GM20000 (cell line): Measurements from ENCODE around the gene KIRREL3.

Experiments
- DNase-seq: peaks from one replicate; pipeline ENCODE4 v3.0.0; 2012; ENCODE audit warnings: low spot score
- CTCF ChIP-seq: IDR thresholded peaks from 2 replicates; pipeline ENCODE4 v1.5.1; 2012; ENCODE audit warnings: mild to moderate bottlenecking, control low read depth; ENCODE audit errors: extremely low read depth, missing control alignments

The KIRREL3 gene

GRCh38 chr11:126567419-126567818, 433.2 kb downstream of the KIRREL3 start:
- no peak for TF ChIP-seq CTCF
- DNase-seq: no peak

GRCh38 chr11:126564566-126564965, 436.0 kb downstream of the KIRREL3 start:
- no peak for DNase-seq
- TF ChIP-seq CTCF: no peak

GRCh38 chr11:126561327-126561893, 439.2 kb downstream of the KIRREL3 start:
- no peak for TF ChIP-seq CTCF
- peak; percentile 58 for DNase-seq

GRCh38 chr11:126560221-126560620, 440.3 kb downstream of the KIRREL3 start:
- TF ChIP-seq CTCF: no peak
- no peak for DNase-seq

GRCh38 chr11:126548581-126549550, 451.7 kb downstream of the KIRREL3 start:
- DNase-seq: no peak
- TF ChIP-seq CTCF: no peak

- TF ChIP-seq CTCF: no peak
Measured at GRCh38 chr11:126547691-126548090, 452.9 kb downstream of the KIRREL3 start.

GRCh38 chr11:126547161-126547560, 453.4 kb downstream of the KIRREL3 start:
- TF ChIP-seq CTCF: no peak
- no peak for DNase-seq

More at GRCh38 chr11:126547691-126548090, 452.9 kb downstream of the KIRREL3 start:
- DNase-seq: no peak
